Measurements from ENCODE around the gene NPPA. TPM values are rescaled to one million over a fixed set of nuclear protein-coding genes. Genes with fewer than 3 reads are reported as not detected.

NPPA gene
- polyA plus RNA-seq, 3 donors from 2014 or later, result not detected

- no peak for DNase-seq
- H3K36me3 Mint-ChIP-seq, result peaks cover 11 to 36% (median 23%) of the 10 kb centered on the region in 3 donors
- no peaks in the 10 kb centered on the region for H3K27me3 Mint-ChIP-seq (ENCODE audit: low read depth in 3 of 3)
- H3K27ac Mint-ChIP-seq, result no peak overlapping the region
- H3K4me3 Mint-ChIP-seq, result no peak overlapping the region
- peaks cover 0 to 1% (median 0%) of the 10 kb centered on the region in 6 donors for H3K9me3 Mint-ChIP-seq
- peaks cover 5 to 7% of the 10 kb centered on the region in 2 donors for H3K4me1 Mint-ChIP-seq
These were observed 5.2 kb downstream of the NPPA start for GRCh38 chr1:11842154-11843041.

DNA sequence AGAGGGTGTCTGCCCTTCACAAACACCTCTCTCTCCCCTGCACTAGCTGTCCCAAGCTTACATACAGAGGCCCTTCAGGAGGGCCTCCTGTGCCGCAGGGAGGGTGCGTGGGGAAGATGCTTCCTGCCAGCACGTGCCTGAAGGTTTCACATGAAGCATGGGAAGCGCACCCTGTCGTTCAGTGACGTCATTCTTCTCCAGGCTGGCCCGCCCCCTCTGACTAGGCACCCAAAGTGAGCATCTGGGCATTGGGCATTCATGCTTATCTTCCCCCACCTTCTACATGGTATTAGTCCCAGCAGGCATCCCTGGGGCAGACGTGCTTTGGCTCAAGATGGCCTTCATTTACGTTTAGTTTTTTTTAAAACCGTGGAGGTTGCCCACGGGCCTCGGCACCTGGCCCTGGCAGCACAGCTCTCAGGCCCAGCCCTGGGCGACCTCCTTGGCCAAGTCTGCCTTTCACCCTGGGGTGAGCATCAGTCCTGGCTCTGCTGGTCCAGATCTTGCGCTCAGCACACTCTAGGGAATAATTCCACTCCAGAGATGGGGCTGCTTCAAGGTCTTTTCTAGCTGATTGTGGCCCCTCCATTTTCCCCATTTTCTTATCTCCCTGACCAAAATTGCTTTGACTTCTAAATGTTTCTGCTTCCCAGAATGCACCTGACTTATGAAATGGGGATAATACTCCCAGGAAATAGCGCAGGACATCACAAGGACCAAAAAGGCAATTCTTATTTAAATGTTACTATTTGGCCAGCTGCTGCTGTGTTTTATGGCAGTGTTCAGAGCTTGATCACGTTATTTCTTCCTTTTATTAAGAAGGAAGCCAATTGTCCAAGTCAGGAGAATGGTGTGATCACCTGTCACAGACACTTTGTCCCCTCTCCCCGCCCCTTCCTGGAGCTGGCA is 6.1 kb downstream of the NPPA start:
- no peaks in the 10 kb centered on the region for H3K27me3 Mint-ChIP-seq (ENCODE audit: low read depth in 3 of 3)
- H3K27ac Mint-ChIP-seq, result no peak overlapping the region
- peaks cover 0 to 1% (median 0%) of the 10 kb centered on the region in 6 donors for H3K9me3 Mint-ChIP-seq
- peaks cover 11 to 37% (median 23%) of the 10 kb centered on the region in 3 donors for H3K36me3 Mint-ChIP-seq
- no peak for DNase-seq
- no peak overlapping the region for H3K4me3 Mint-ChIP-seq
- peaks cover 5 to 7% of the 10 kb centered on the region in 2 donors for H3K4me1 Mint-ChIP-seq

- H3K27me3 Mint-ChIP-seq (ENCODE audit: low read depth in 3 of 3), result no peaks in the 10 kb centered on the region
These were observed 7.6 kb downstream of the NPPA start for GRCh38 chr1:11839727-11840705.

DNA sequence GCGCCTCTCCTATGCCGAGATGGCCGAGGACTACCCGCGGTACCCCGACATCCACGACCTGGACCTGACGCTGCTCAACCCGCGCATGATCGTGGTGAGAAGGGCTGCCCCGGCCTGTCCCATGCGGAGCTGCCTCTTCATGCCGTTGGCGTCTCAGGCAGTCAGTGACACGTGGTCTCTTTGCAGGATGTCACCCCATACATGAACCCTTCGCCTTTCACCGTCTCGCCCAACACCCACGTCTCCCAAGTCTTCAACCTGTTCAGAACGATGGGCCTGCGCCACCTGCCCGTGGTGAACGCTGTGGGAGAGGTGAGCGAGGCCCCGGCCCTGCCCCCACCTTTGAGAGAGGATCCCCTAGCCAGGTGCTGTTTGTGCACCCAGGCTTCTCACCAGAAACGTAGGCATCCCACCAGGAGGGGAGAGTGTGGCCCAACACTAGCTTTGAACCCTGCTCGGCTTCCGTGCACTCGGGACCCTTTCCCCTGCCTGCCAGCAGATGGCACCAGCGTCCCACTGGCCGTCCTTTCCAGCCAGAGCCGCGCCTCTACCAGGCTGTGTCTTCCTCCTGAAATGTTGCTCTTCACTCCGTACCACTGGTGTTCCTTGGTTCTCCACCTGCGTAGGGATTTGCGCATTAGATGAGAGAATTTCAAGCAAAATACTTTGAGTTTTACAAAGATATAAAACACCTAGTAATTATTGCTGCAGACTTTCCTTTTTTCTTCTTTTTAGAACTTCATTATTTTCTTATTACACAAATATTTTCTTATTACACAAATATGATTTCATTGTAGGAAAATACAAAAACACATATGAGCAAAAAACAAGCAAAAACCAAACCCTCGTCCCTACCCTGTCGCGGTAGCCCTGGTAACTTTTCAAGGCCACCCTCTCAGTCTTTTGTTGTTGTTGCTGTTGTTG is 9.0 kb downstream of the NPPA start:
- DNase-seq, result peak; percentile 54 to 70 (median 63)
- Mint-ChIP-seq H3K4me3 (no peak overlapping the region), H3K4me1 (peaks cover 5% of the 10 kb centered on the region in 2 donors), H3K27me3 (ENCODE audit: low read depth in 3 of 3) (no peaks in the 10 kb centered on the region), H3K36me3 (peaks cover 10 to 42% (median 23%) of the 10 kb centered on the region in 3 donors), H3K9me3 (peaks cover 0 to 1% (median 0%) of the 10 kb centered on the region in 6 donors), H3K27ac (no peak overlapping the region)

More at GRCh38 chr1:11839727-11840705, 7.6 kb downstream of the NPPA start:
- peaks cover 5 to 7% of the 10 kb centered on the region in 2 donors for H3K4me1 Mint-ChIP-seq
- no peak for DNase-seq
- no peak overlapping the region for H3K27ac Mint-ChIP-seq
- H3K4me3 Mint-ChIP-seq, result no peak overlapping the region
- H3K36me3 Mint-ChIP-seq, result peaks cover 10 to 39% (median 24%) of the 10 kb centered on the region in 3 donors
- peaks cover 0 to 1% (median 0%) of the 10 kb centered on the region in 6 donors for H3K9me3 Mint-ChIP-seq

DNA sequence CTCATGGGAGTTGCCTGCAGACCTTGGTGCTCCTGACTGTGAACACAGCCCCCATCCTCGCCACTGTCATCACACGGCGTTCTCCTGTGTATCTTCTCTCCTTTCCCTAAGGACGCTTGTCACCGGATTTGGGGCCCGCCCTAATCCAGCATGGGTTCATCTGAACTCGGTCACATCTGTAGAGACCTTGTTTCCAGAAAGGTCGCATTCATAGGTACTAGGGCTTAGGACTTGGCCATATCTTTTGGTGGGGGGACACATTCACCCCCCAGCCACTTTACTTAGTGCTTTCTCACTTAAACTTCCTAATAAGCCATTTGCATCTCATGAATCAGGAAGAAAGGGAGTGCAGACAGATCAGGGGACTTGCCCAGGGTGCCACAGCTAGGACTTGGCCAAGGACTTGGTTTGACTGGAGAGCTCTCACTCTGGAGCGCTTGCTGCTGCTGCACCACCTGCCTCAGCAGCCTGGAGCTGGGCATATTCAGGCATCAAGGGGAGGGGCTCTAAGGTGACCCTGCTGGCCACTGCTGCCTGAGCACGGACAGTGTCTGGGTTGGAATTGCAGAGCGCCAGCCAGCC is 9.7 kb downstream of the NPPA start:
- Mint-ChIP-seq H3K36me3 (peaks cover 10 to 42% (median 26%) of the 10 kb centered on the region in 3 donors), H3K27ac (no peak overlapping the region), H3K4me3 (no peak overlapping the region), H3K4me1 (peaks cover 5% of the 10 kb centered on the region in 2 donors), H3K27me3 (ENCODE audit: low read depth in 3 of 3) (no peaks in the 10 kb centered on the region), H3K9me3 (peaks cover 0 to 1% (median 0%) of the 10 kb centered on the region in 6 donors)
- DNase-seq, result no peak

DNA sequence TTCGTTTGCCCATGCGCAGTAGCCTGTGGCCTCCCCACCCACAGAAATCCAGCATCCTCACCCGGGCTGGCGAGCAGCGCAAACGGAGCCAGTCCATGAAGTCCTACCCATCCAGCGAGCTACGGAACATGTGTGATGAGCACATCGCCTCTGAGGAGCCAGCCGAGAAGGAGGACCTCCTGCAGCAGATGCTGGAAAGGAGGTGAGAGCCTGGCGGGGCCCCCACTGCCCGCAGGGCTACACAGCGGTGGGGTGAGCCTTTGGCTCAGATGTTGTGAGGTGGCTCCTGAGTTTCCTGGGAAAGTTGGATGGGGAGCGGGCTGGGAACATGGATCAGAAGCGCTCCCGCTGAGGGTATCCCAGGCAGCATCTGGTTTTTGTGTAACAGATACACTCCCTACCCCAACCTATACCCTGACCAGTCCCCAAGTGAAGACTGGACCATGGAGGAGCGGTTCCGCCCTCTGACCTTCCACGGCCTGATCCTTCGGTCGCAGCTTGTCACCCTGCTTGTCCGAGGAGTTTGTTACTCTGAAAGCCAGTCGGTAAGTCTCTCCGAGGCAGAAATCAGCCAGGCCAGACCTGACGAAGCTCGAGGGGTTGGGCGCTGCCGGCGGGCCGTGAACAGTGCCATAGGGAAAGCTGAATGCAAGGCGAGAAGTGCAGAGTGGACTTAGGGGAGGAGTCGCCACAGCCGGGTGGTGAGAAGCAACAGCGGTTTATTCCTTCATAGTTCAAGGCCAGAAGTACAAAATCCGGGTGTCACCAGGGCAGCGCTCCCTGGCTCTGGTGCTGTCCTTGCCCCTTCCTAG is 10.4 kb downstream of the NPPA start:
- peaks cover 10 to 35% (median 26%) of the 10 kb centered on the region in 3 donors for H3K36me3 Mint-ChIP-seq
- no peak for DNase-seq
- no peak overlapping the region for H3K27ac Mint-ChIP-seq
- H3K4me1 Mint-ChIP-seq, result peaks cover 2 to 5% of the 10 kb centered on the region in 2 donors
- H3K9me3 Mint-ChIP-seq, result peaks cover 0 to 1% (median 0%) of the 10 kb centered on the region in 6 donors
- H3K4me3 Mint-ChIP-seq, result no peak overlapping the region
- no peaks in the 10 kb centered on the region for H3K27me3 Mint-ChIP-seq (ENCODE audit: low read depth in 3 of 3)

GRCh38 chr1:11835441-11836225 is 11.9 kb downstream of the NPPA start:
- Mint-ChIP-seq H3K9me3 (peaks cover 0 to 1% (median 0%) of the 10 kb centered on the region in 6 donors), H3K4me3 (no peak overlapping the region), H3K27me3 (ENCODE audit: low read depth in 3 of 3) (peaks cover 0 to 1% (median 0%) of the 10 kb centered on the region in 3 donors), H3K4me1 (peaks cover 0 to 5% of the 10 kb centered on the region in 2 donors), H3K27ac (no peak overlapping the region), H3K36me3 (peaks cover 5 to 32% (median 21%) of the 10 kb centered on the region in 3 donors)
- no peak for DNase-seq

- H3K27ac Mint-ChIP-seq, result no peak overlapping the region
- H3K27me3 Mint-ChIP-seq (ENCODE audit: low read depth in 3 of 3), result peaks cover 0 to 1% (median 0%) of the 10 kb centered on the region in 3 donors
- DNase-seq, result no peak
- peaks cover 0 to 5% of the 10 kb centered on the region in 2 donors for H3K4me1 Mint-ChIP-seq
- H3K36me3 Mint-ChIP-seq, result peaks cover 3 to 34% (median 19%) of the 10 kb centered on the region in 3 donors
- no peak overlapping the region for H3K4me3 Mint-ChIP-seq
- peaks cover 0 to 1% (median 0%) of the 10 kb centered on the region in 6 donors for H3K9me3 Mint-ChIP-seq
These were observed 13.7 kb downstream of the NPPA start for GRCh38 chr1:11833900-11834299.

- H3K9me3 Mint-ChIP-seq, result no peaks in the 10 kb centered on the region
- DNase-seq, result no peak
- peaks cover 0 to 1% (median 0%) of the 10 kb centered on the region in 3 donors for H3K27me3 Mint-ChIP-seq (ENCODE audit: low read depth in 3 of 3)
- H3K4me3 Mint-ChIP-seq, result no peak overlapping the region
- H3K36me3 Mint-ChIP-seq, result peaks cover 6 to 34% (median 16%) of the 10 kb centered on the region in 3 donors
- peaks cover 0 to under 1% of the 10 kb centered on the region in 2 donors for H3K4me1 Mint-ChIP-seq
- no peak overlapping the region for H3K27ac Mint-ChIP-seq
These were observed 14.1 kb downstream of the NPPA start for GRCh38 chr1:11833497-11833896.

GRCh38 chr1:11831945-11832725 is 15.4 kb downstream of the NPPA start:
- no peaks in the 10 kb centered on the region for H3K9me3 Mint-ChIP-seq
- peaks cover 0 to 1% (median 0%) of the 10 kb centered on the region in 3 donors for H3K27me3 Mint-ChIP-seq (ENCODE audit: low read depth in 3 of 3)
- DNase-seq, result no peak
- peaks cover 12 to 38% (median 22%) of the 10 kb centered on the region in 3 donors for H3K36me3 Mint-ChIP-seq
- H3K27ac Mint-ChIP-seq, result peak overlapping the region in 1 of 6 donors; percentile 8
- H3K4me1 Mint-ChIP-seq, result no peaks in the 10 kb centered on the region
- H3K4me3 Mint-ChIP-seq, result no peak overlapping the region

All from immature natural killer cell (primary cell).